HCT116 (cell line): ENCODE measurements around the gene SLC10A2. TPM values are rescaled to one million over a fixed set of nuclear protein-coding genes. Genes with fewer than 3 reads are reported as not detected.

Experiments used
- ATAC-seq: fragments of 200-7000 bp; cut with Tn5 transposase; 2 replicates; pipeline ENCODE4 v1.9.1; 2020; ENCODE audit warnings: mild to moderate bottlenecking, moderate library complexity
- BruUV-seq: library from RNA; stranded (reverse); fragments of 400-500 nt; replicated peaks from 2 replicates; lab custom pipeline; 2021; lab: Mats Ljungman, UMichigan
- CTCF ChIA-PET: fragments of 300-600 bp; sonication (Branson Sonifier 250); formaldehyde crosslinking; loops from one replicate; lab custom pipeline; 2021; ENCODE audit warnings: antibody characterized with exemption; lab: Charles Lee
- POLR2A ChIA-PET: fragments of 300-600, 350-600 bp; sonication (Branson Sonifier 250); formaldehyde crosslinking; loops from one replicate; lab custom pipeline; 2021; ENCODE audit warnings: antibody characterized with exemption; lab: Charles Lee
- RAD21 ChIA-PET, 2 experiments: fragments of 300-600 bp; sonication (Branson Sonifier 250); formaldehyde crosslinking; loops; one replicate each; lab custom pipeline; 2023; ENCODE audit warnings: low total read pairs in 2 of 2; ENCODE audit not compliant: uncharacterized antibody in 2 of 2, unreplicated experiment in 2 of 2, low non-redundant PET in 1 of 2; lab: Charles Lee
- DNase-seq: peaks from one replicate; pipeline ENCODE4 v3.0.0-alpha.2; 2010; ENCODE audit warnings: low read depth, low spot score
- H2AFZ ChIP-seq: fragments of 200-600 bp; shearing (Covaris generic), sonication (generic); 2 replicates; pipeline ENCODE4 v1.6.1; 2017; ENCODE audit warnings: low read depth, mixed run types, mixed read lengths, antibody characterized with exemption, low read length; ENCODE audit not compliant: poor library complexity, severe bottlenecking
- H3K27ac ChIP-seq: 2 replicates; pipeline ENCODE4 v1.5.1; 2012; ENCODE audit warnings: low read depth, low read length
- H3K27me3 ChIP-seq: fragments of 200-600 bp; sonication (generic); 2 replicates; pipeline ENCODE4 v1.6.1; 2016; ENCODE audit warnings: mixed run types, low read length, mixed read lengths; ENCODE audit not compliant: insufficient read depth
- H3K36me3 ChIP-seq, 2 experiments: fragments of 200-500 bp in 1 of 2; fragments of 200-600 bp in 1 of 2; sonication (Bioruptor generic) in 1 of 2; sonication (generic) in 1 of 2; 2 replicates each; pipeline versions ENCODE4 v1.5.1 to v1.6.1; 2014 to 2016; ENCODE audit warnings: low read length in 2 of 2, inconsistent platforms in 1 of 2, mixed read lengths in 1 of 2, mixed run types in 1 of 2; ENCODE audit not compliant: insufficient read depth in 2 of 2, control insufficient read depth in 1 of 2
- H3K4me1 ChIP-seq, 2 experiments: fragments of 200-600 bp in 1 of 2; sonication (generic) in 1 of 2; 2 replicates each; pipeline versions ENCODE4 v1.5.1 to v1.6.1; 2012 to 2017; ENCODE audit warnings: low read length in 2 of 2, inconsistent platforms in 1 of 2, mild to moderate bottlenecking in 1 of 2, mixed read lengths in 1 of 2, mixed run types in 1 of 2, moderate library complexity in 1 of 2; ENCODE audit not compliant: insufficient read depth in 2 of 2, control insufficient read depth in 1 of 2
- H3K4me2 ChIP-seq: fragments of 200-600 bp; sonication (generic); 2 replicates; pipeline ENCODE4 v1.6.1; 2017; ENCODE audit warnings: mixed run types, low read length, mixed read lengths
- H3K4me3 ChIP-seq, 2 experiments: fragments of 200-600 bp in 1 of 2; sonication (generic) in 1 of 2; replicated peaks in 1 of 2; 2 replicates each; pipeline ENCODE4 v1.5.1; 2011 to 2016; ENCODE audit warnings: low read length in 2 of 2, control low read depth in 1 of 2, low read depth in 1 of 2, mild to moderate bottlenecking in 1 of 2, mixed read lengths in 1 of 2, mixed run types in 1 of 2
- H3K79me2 ChIP-seq: fragments of 200-600 bp; sonication (generic); 2 replicates; pipeline ENCODE4 v1.6.1; 2017; ENCODE audit warnings: mild to moderate bottlenecking, mixed run types, low read length, moderate library complexity, mixed read lengths; ENCODE audit not compliant: insufficient read depth
- H3K9ac ChIP-seq: fragments of 200-600 bp; sonication (generic); 2 replicates; pipeline ENCODE4 v1.6.1; 2016; ENCODE audit warnings: low read length, mixed read lengths
- H3K9me2 ChIP-seq: fragments of 200-600 bp; sonication (generic), shearing (Covaris generic); 2 replicates; pipeline ENCODE4 v1.6.1; 2017; ENCODE audit warnings: mixed run types, mild to moderate bottlenecking, moderate library complexity; ENCODE audit not compliant: insufficient read depth
- H3K9me3 ChIP-seq, 2 experiments: fragments of 200-500 bp in 1 of 2; fragments of 200-600 bp in 1 of 2; sonication (Bioruptor generic) in 1 of 2; sonication (generic) in 1 of 2; 2 replicates each; pipeline ENCODE4 v1.6.1; 2014 to 2017; ENCODE audit warnings: low read length in 2 of 2, mixed read lengths in 2 of 2, inconsistent platforms in 1 of 2, low read depth in 1 of 2, mild to moderate bottlenecking in 1 of 2, mixed run types in 1 of 2, moderate library complexity in 1 of 2; ENCODE audit not compliant: control insufficient read depth in 1 of 2, insufficient read depth in 1 of 2
- H4K20me1 ChIP-seq: fragments of 200-600 bp; sonication (generic), shearing (Covaris generic); 2 replicates; pipeline ENCODE4 v1.6.1; 2017; ENCODE audit warnings: mixed run types, mild to moderate bottlenecking, moderate library complexity; ENCODE audit not compliant: insufficient read depth
- CBX3 ChIP-seq: IDR thresholded peaks from 2 replicates; pipeline ENCODE4 v1.6.1; 2012; ENCODE audit warnings: low read depth
- EGR1 ChIP-seq: IDR thresholded peaks from 2 replicates; pipeline ENCODE4 v1.6.1; 2012; ENCODE audit warnings: low read depth
- ELF1 ChIP-seq: IDR thresholded peaks from 2 replicates; pipeline ENCODE4 v1.6.1; 2012; ENCODE audit warnings: low read depth, borderline replicate concordance
- EZH2phosphoT487 ChIP-seq: fragments of 200-600 bp; IDR thresholded peaks from 2 replicates; pipeline ENCODE4 v1.6.1; 2018; ENCODE audit warnings: antibody characterized with exemption, borderline replicate concordance
- JUND ChIP-seq: IDR thresholded peaks from 2 replicates; pipeline ENCODE4 v1.6.1; 2012
- POLR2AphosphoS5 ChIP-seq: IDR thresholded peaks from 2 replicates; pipeline ENCODE4 v1.6.1; 2011; ENCODE audit warnings: mild to moderate bottlenecking, low read depth, low read length, moderate library complexity
- SIN3A ChIP-seq: IDR thresholded peaks from 2 replicates; pipeline ENCODE4 v1.6.1; 2012; ENCODE audit warnings: low read depth
- SP1 ChIP-seq: IDR thresholded peaks from 2 replicates; pipeline ENCODE4 v1.6.1; 2012; ENCODE audit warnings: low read depth
- SRF ChIP-seq: IDR thresholded peaks from 2 replicates; pipeline ENCODE4 v1.6.1; 2012; ENCODE audit warnings: low read depth
- ZFX ChIP-seq: fragments of 450-650 bp; IDR thresholded peaks from 2 replicates; pipeline ENCODE4 v1.6.1; 2017
- ZNF274 ChIP-seq: fragments of 200-500 bp; sonication (Bioruptor generic); IDR thresholded peaks from 2 replicates; pipeline ENCODE4 v1.6.1; 2014; ENCODE audit warnings: mild to moderate bottlenecking, low read depth, low read length, inconsistent platforms
- intact Hi-C: fragments of 100-400 bp; cut with micrococcal nuclease; formaldehyde crosslinking; loops from 2 replicates; pipeline ENCODE4 v1.10.0; 2022
- total RNA-seq: library from RNA; stranded (reverse); gene quantifications from one replicate; pipeline ENCODE4 v1.2.1, GENCODE V29; 2021; ENCODE audit not compliant: unreplicated experiment
- TF ChIP-seq, protein P1 (sequence below), 3 experiments: fragments of 200-600 bp in 1 of 3; sonication (generic) in 1 of 3; IDR thresholded peaks in 2 of 3; conservative IDR thresholded peaks in 1 of 3; 2 replicates each; pipeline ENCODE4 v1.5.1; 2012 to 2017; ENCODE audit warnings: low read depth in 2 of 3, low read length in 2 of 3, antibody characterized with exemption in 1 of 3, borderline replicate concordance in 1 of 3, control low read depth in 1 of 3, mild to moderate bottlenecking in 1 of 3, mixed read lengths in 1 of 3, mixed run types in 1 of 3, moderate library complexity in 1 of 3; ENCODE audit not compliant: insufficient read depth in 1 of 3
- TF ChIP-seq, protein P2 (sequence below): IDR thresholded peaks from 2 replicates; pipeline ENCODE4 v1.6.1; 2012; ENCODE audit warnings: low read depth
- TF ChIP-seq, protein P3 (sequence below): IDR thresholded peaks from 2 replicates; pipeline ENCODE4 v1.6.1; 2011; ENCODE audit warnings: mild to moderate bottlenecking, low read length, moderate library complexity; ENCODE audit not compliant: insufficient replicate concordance; ENCODE audit errors: extremely low read depth

SLC10A2 gene
- total RNA-seq, 1 experiment from 2014 or later: not detected

DNA sequence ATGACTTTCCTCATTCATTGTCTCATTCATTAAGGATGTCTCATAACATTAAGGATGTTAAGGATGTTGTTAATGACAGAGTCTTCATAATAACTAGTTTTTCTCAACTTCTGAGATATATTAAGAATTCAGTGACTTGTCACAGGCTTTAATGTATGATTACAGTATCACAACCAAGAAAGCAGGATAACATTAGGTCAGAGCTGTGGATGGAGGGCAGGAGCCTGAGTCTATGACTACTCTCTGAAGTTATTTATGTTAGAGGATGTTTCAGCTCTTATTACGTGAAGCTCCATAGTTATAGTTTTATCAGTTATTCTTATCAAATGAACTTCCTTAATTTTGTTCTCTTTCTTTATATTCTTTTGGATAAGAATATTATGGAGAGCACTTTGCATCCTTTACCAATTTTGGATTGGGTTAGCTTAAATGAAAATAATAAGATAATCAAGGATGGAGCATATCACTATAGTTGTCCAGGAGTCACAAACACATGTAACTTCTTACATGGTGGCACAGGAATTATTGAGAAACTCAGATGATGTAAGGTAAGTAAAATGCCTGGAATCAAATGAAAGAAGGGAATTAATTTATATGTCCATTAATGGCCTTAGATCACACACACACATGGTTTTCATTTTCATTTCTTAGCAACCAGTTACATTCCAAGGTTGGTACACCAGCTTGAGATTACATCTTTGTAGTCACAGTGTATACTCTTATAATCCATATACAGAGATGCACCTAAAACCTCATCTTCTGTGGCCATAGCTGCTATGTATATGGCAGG lies 57.0 kb downstream of the SLC10A2 start:
- H3K4me3 ChIP-seq: no peak overlapping the region
- no peaks in the 10 kb centered on the region for H3K9me2 ChIP-seq
- no peaks in the 10 kb centered on the region for H3K27me3 ChIP-seq
- intact Hi-C loops: no loop called here
- TF ChIP-seq ZFX (no peak), ELF1 (no peak), EGR1 (no peak), SIN3A (no peak), POLR2AphosphoS5 (no peak), ZNF274 (no peak), EZH2phosphoT487 (no peak), SP1 (no peak), CBX3 (no peak), JUND (no peak), SRF (no peak)
- TF ChIP-seq, protein P1, sequence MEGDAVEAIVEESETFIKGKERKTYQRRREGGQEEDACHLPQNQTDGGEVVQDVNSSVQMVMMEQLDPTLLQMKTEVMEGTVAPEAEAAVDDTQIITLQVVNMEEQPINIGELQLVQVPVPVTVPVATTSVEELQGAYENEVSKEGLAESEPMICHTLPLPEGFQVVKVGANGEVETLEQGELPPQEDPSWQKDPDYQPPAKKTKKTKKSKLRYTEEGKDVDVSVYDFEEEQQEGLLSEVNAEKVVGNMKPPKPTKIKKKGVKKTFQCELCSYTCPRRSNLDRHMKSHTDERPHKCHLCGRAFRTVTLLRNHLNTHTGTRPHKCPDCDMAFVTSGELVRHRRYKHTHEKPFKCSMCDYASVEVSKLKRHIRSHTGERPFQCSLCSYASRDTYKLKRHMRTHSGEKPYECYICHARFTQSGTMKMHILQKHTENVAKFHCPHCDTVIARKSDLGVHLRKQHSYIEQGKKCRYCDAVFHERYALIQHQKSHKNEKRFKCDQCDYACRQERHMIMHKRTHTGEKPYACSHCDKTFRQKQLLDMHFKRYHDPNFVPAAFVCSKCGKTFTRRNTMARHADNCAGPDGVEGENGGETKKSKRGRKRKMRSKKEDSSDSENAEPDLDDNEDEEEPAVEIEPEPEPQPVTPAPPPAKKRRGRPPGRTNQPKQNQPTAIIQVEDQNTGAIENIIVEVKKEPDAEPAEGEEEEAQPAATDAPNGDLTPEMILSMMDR (IDR thresholded peaks at IDR 0.05 in 2 of 3, conservative IDR thresholded peaks at IDR 0.05 in 1 of 3; ENCODE audit: borderline replicate concordance in 1 of 3, insufficient read depth in 1 of 3, low read depth in 2 of 3, low read length in 2 of 3): no peak
- TF ChIP-seq, protein P2, sequence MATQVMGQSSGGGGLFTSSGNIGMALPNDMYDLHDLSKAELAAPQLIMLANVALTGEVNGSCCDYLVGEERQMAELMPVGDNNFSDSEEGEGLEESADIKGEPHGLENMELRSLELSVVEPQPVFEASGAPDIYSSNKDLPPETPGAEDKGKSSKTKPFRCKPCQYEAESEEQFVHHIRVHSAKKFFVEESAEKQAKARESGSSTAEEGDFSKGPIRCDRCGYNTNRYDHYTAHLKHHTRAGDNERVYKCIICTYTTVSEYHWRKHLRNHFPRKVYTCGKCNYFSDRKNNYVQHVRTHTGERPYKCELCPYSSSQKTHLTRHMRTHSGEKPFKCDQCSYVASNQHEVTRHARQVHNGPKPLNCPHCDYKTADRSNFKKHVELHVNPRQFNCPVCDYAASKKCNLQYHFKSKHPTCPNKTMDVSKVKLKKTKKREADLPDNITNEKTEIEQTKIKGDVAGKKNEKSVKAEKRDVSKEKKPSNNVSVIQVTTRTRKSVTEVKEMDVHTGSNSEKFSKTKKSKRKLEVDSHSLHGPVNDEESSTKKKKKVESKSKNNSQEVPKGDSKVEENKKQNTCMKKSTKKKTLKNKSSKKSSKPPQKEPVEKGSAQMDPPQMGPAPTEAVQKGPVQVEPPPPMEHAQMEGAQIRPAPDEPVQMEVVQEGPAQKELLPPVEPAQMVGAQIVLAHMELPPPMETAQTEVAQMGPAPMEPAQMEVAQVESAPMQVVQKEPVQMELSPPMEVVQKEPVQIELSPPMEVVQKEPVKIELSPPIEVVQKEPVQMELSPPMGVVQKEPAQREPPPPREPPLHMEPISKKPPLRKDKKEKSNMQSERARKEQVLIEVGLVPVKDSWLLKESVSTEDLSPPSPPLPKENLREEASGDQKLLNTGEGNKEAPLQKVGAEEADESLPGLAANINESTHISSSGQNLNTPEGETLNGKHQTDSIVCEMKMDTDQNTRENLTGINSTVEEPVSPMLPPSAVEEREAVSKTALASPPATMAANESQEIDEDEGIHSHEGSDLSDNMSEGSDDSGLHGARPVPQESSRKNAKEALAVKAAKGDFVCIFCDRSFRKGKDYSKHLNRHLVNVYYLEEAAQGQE: no peak
- TF ChIP-seq, protein P3, sequence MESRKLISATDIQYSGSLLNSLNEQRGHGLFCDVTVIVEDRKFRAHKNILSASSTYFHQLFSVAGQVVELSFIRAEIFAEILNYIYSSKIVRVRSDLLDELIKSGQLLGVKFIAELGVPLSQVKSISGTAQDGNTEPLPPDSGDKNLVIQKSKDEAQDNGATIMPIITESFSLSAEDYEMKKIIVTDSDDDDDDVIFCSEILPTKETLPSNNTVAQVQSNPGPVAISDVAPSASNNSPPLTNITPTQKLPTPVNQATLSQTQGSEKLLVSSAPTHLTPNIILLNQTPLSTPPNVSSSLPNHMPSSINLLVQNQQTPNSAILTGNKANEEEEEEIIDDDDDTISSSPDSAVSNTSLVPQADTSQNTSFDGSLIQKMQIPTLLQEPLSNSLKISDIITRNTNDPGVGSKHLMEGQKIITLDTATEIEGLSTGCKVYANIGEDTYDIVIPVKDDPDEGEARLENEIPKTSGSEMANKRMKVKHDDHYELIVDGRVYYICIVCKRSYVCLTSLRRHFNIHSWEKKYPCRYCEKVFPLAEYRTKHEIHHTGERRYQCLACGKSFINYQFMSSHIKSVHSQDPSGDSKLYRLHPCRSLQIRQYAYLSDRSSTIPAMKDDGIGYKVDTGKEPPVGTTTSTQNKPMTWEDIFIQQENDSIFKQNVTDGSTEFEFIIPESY: no peak
- H3K27ac ChIP-seq: no peak overlapping the region
- H3K36me3 ChIP-seq: no peaks in the 10 kb centered on the region
- ChIA-PET CTCF (no interaction called here), POLR2A (no interaction called here), RAD21 (no interaction called here)
- H3K9ac ChIP-seq: no peak overlapping the region
- no TSS peak for BruUV-seq
- no peaks in the 10 kb centered on the region for H3K4me1 ChIP-seq
- H3K4me2 ChIP-seq: no peak overlapping the region
- no peak for DNase-seq
- H3K79me2 ChIP-seq: no peaks in the 10 kb centered on the region
- no peaks in the 10 kb centered on the region for H4K20me1 ChIP-seq
- H2AFZ ChIP-seq: no peak overlapping the region
- no peak for ATAC-seq
- no peaks in the 10 kb centered on the region for H3K9me3 ChIP-seq
